Naive thymus-derived CD4-positive, alpha-beta T cell (primary cell): ENCODE data around the gene AIFM3. TPM values are rescaled to one million over a fixed set of nuclear protein-coding genes. Genes with fewer than 3 reads are reported as not detected.

Source experiments
- ATAC-seq: fragments of 150-1000 bp; cut with Tn5 transposase; 2 replicates; pipeline ENCODE4 v1.10.0; 2021; ENCODE audit warnings: mild to moderate bottlenecking, moderate library complexity
- CTCF ChIA-PET: fragments of 350-600 bp; sonication (Branson Sonifier 250); formaldehyde crosslinking; loops from one replicate; lab custom pipeline; 2021; ENCODE audit warnings: antibody characterized with exemption; lab: Charles Lee
- POLR2A ChIA-PET: fragments of 350-600 bp; sonication (Branson Sonifier 250); formaldehyde crosslinking; loops from one replicate; lab custom pipeline; 2021; ENCODE audit warnings: antibody characterized with exemption, inconsistent platforms; lab: Charles Lee
- DNase-seq, 9 donors: peaks; one replicate each; pipeline versions ENCODE4 v3.0.0 to v3.0.0-alpha.2; 2020 to 2022; ENCODE audit warnings: mixed read lengths in 1 of 9
- H3K27ac ChIP-seq: one replicate; pipeline ENCODE4 v1.7.0; 2013; ENCODE audit warnings: mild to moderate bottlenecking, low read depth, low read length, moderate library complexity
- H3K27me3 ChIP-seq, 2 donors: one replicate each; pipeline ENCODE4 v1.7.0; 2013; ENCODE audit warnings: low read length in 2 of 2, mild to moderate bottlenecking in 2 of 2, moderate library complexity in 2 of 2; ENCODE audit not compliant: control insufficient read depth in 2 of 2, insufficient read depth in 2 of 2
- H3K36me3 ChIP-seq, 3 experiments: 1 replicate in 2 of 3; 2 replicates in 1 of 3; pipeline ENCODE4 v1.7.0; 2013; ENCODE audit warnings: low read length in 3 of 3, mild to moderate bottlenecking in 3 of 3, moderate library complexity in 1 of 3; ENCODE audit not compliant: insufficient read depth in 3 of 3, control insufficient read depth in 2 of 3
- H3K4me1 ChIP-seq, 2 donors: one replicate each; pipeline ENCODE4 v1.7.0; 2013; ENCODE audit warnings: low read length in 2 of 2, mild to moderate bottlenecking in 2 of 2, moderate library complexity in 1 of 2; ENCODE audit not compliant: control insufficient read depth in 2 of 2, insufficient read depth in 2 of 2
- H3K4me3 ChIP-seq: 2 replicates; pipeline ENCODE4 v1.7.0; 2013; ENCODE audit warnings: mild to moderate bottlenecking, low read length
- H3K9me3 ChIP-seq, 3 experiments: 1 replicate in 2 of 3; 2 replicates in 1 of 3; pipeline ENCODE4 v1.7.0; 2013; ENCODE audit warnings: low read length in 3 of 3; ENCODE audit not compliant: control insufficient read depth in 2 of 3
- H3K27ac Mint-ChIP-seq, 9 donors: one replicate each; pipeline ENCODE4 v1.8.0; 2020 to 2022; ENCODE audit warnings: mixed read lengths in 9 of 9, mild to moderate bottlenecking in 8 of 9, moderate library complexity in 5 of 9, inconsistent platforms in 2 of 9
- H3K27me3 Mint-ChIP-seq, 5 donors: one replicate each; pipeline ENCODE4 v1.8.0; 2021 to 2022; ENCODE audit warnings: mixed read lengths in 5 of 5, mild to moderate bottlenecking in 1 of 5
- H3K36me3 Mint-ChIP-seq, 5 donors: one replicate each; pipeline ENCODE4 v1.8.0; 2020 to 2022; ENCODE audit warnings: mixed read lengths in 5 of 5, mild to moderate bottlenecking in 3 of 5, inconsistent platforms in 1 of 5
- H3K4me1 Mint-ChIP-seq, 7 donors: one replicate each; pipeline ENCODE4 v1.8.0; 2020 to 2022; ENCODE audit warnings: mixed read lengths in 7 of 7, mild to moderate bottlenecking in 3 of 7, inconsistent platforms in 1 of 7
- H3K4me3 Mint-ChIP-seq, 10 donors: one replicate each; pipeline ENCODE4 v1.8.0; 2020 to 2022; ENCODE audit warnings: mild to moderate bottlenecking in 10 of 10, mixed read lengths in 10 of 10, moderate library complexity in 6 of 10, inconsistent platforms in 2 of 10
- H3K9me3 Mint-ChIP-seq, 11 donors: one replicate each; pipeline ENCODE4 v1.8.0; 2020 to 2022; ENCODE audit warnings: mixed read lengths in 11 of 11, mild to moderate bottlenecking in 4 of 11, inconsistent platforms in 1 of 11, moderate library complexity in 1 of 11
- intact Hi-C, 2 donors: fragments of 100-400 bp; cut with micrococcal nuclease; formaldehyde crosslinking; loops; one replicate each; pipeline ENCODE4 v1.15.1; 2023
- polyA plus RNA-seq, 2 donors: library from polyadenylated mRNA; unstranded; fragments of 300-500 nt; fragmentation: Illumina TruSeq; gene quantifications; one replicate each; pipeline ENCODE4 v1.2.3, GENCODE V29; 2021
- total RNA-seq, 6 experiments: library from RNA in 5 of 6; stranded (reverse) in 5 of 6; gene quantifications; 1 replicate in 5 of 6; 2 replicates in 1 of 6; pipeline ENCODE4 v1.2.3 and lab custom pipeline; 2021 to 2026

The AIFM3 gene
- total and polyA plus RNA-seq, 7 experiments from 2014 or later, result 0.17 to 9.0 (median 0.97) TPM

- Mint-ChIP-seq H3K9me3 (peaks cover 0 to 5% (median 0%) of the 10 kb centered on the region in 11 donors), H3K27ac (no peak overlapping the region), H3K4me3 (no peak overlapping the region), H3K36me3 (no peaks in the 10 kb centered on the region), H3K27me3 (no peaks in the 10 kb centered on the region), H3K4me1 (peaks cover 0 to 2% (median under 1%) of the 10 kb centered on the region in 7 donors)
- no peak overlapping the region for H3K4me3 ChIP-seq
- no peaks in the 10 kb centered on the region for H3K4me1 ChIP-seq
- no peaks in the 10 kb centered on the region for H3K27me3 ChIP-seq
- DNase-seq, result no peak
- H3K27ac ChIP-seq, result no peak overlapping the region
- intact Hi-C loops, result no loop called here
- ChIA-PET POLR2A (interaction anchor here (1.3 kb wide), 1 partner anchor 8 kb away, joined by 4 read pairs; the partner anchor contains the start of gene LZTR1), CTCF (interaction anchor here (1.2 kb wide), 1 partner anchor 152 kb away, joined by 3 read pairs; no protein-coding TSS in a partner anchor)
- no peak for ATAC-seq
- no peaks in the 10 kb centered on the region for H3K36me3 ChIP-seq
- H3K9me3 ChIP-seq, result peaks cover 0 to 5% (median 0%) of the 10 kb centered on the region in 3 experiments
Observed at GRCh38 chr22:20973634-20974286, 6.7 kb downstream of the AIFM3 start.

- peaks cover 0 to 8% (median 0%) of the 10 kb centered on the region in 11 donors for H3K9me3 Mint-ChIP-seq
Observed at GRCh38 chr22:20974336-20974955, 7.4 kb downstream of the AIFM3 start.

GRCh38 chr22:20975541-20976290 lies 8.7 kb downstream of the AIFM3 start:
- no peak overlapping the region for H3K4me3 Mint-ChIP-seq
- no peaks in the 10 kb centered on the region for H3K36me3 ChIP-seq
- ATAC-seq, result no peak
- no peak overlapping the region for H3K27ac Mint-ChIP-seq
- H3K4me1 Mint-ChIP-seq, result peaks cover 9 to 20% (median 15%) of the 10 kb centered on the region in 7 donors
- intact Hi-C loops, result no loop called here
- CTCF ChIA-PET, result no interaction called here
- H3K9me3 Mint-ChIP-seq, result peaks cover 0 to 8% (median 0%) of the 10 kb centered on the region in 11 donors
- peaks cover 0 to 3% (median 0%) of the 10 kb centered on the region in 5 donors for H3K36me3 Mint-ChIP-seq
- no peak overlapping the region for H3K4me3 ChIP-seq
- H3K4me1 ChIP-seq, result peaks cover 0 to 10% of the 10 kb centered on the region in 2 donors
- no peak for DNase-seq
- POLR2A ChIA-PET, result no interaction called here
- no peaks in the 10 kb centered on the region for H3K27me3 ChIP-seq
- H3K27ac ChIP-seq, result no peak overlapping the region
- H3K9me3 ChIP-seq, result peaks cover 0 to 8% (median 0%) of the 10 kb centered on the region in 3 experiments
- H3K27me3 Mint-ChIP-seq, result no peaks in the 10 kb centered on the region

More at GRCh38 chr22:20974336-20974955, 7.4 kb downstream of the AIFM3 start:
- Mint-ChIP-seq H3K36me3 (peaks cover 0 to 3% (median 0%) of the 10 kb centered on the region in 5 donors), H3K4me3 (no peak overlapping the region), H3K4me1 (peaks cover 3 to 9% (median 7%) of the 10 kb centered on the region in 7 donors), H3K27ac (no peak overlapping the region), H3K27me3 (no peaks in the 10 kb centered on the region)
- Histone ChIP-seq H3K4me1 (peaks cover 0 to under 1% of the 10 kb centered on the region in 2 donors), H3K4me3 (no peak overlapping the region), H3K36me3 (no peaks in the 10 kb centered on the region), H3K9me3 (peaks cover 0 to 8% (median 0%) of the 10 kb centered on the region in 3 experiments), H3K27ac (no peak overlapping the region), H3K27me3 (no peaks in the 10 kb centered on the region)
- no peak for ATAC-seq
- DNase-seq, result no peak
- CTCF ChIA-PET, result interaction anchor here (1.2 kb wide), 1 partner anchor 152 kb away, joined by 3 read pairs; no protein-coding TSS in a partner anchor
- POLR2A ChIA-PET, result no interaction called here
- intact Hi-C loops, result no loop called here

- Histone ChIP-seq H3K4me1 (peaks cover 5 to 17% of the 10 kb centered on the region in 2 donors), H3K4me3 (no peak overlapping the region), H3K27ac (no peak overlapping the region), H3K9me3 (peaks cover 0 to 8% (median 0%) of the 10 kb centered on the region in 3 experiments), H3K27me3 (no peaks in the 10 kb centered on the region), H3K36me3 (no peaks in the 10 kb centered on the region)
- ATAC-seq (no peak), DNase-seq (no peak)
- CTCF ChIA-PET, result interaction anchor here (0.6 kb wide), 1 partner anchor 14 kb away, joined by 5 read pairs; no protein-coding TSS in a partner anchor
- Mint-ChIP-seq H3K4me1 (peaks cover 13 to 27% (median 22%) of the 10 kb centered on the region in 7 donors), H3K27ac (no peak overlapping the region), H3K9me3 (peaks cover 0 to 8% (median 0%) of the 10 kb centered on the region in 11 donors), H3K36me3 (peaks cover 0 to 3% (median 0%) of the 10 kb centered on the region in 5 donors), H3K27me3 (no peaks in the 10 kb centered on the region), H3K4me3 (no peak overlapping the region)
- intact Hi-C loops, result no loop called here
- POLR2A ChIA-PET, result no interaction called here
Observed at GRCh38 chr22:20976291-20976877, 9.3 kb downstream of the AIFM3 start.

GRCh38 chr22:20977019-20977418 lies 10.0 kb downstream of the AIFM3 start:
- no peak overlapping the region for H3K4me3 Mint-ChIP-seq
- peaks cover 0 to 8% (median 0%) of the 10 kb centered on the region in 3 experiments for H3K9me3 ChIP-seq
- H3K4me3 ChIP-seq, result no peak overlapping the region
- no peak overlapping the region for H3K27ac ChIP-seq
- ChIA-PET POLR2A (no interaction called here), CTCF (interaction anchor here (0.6 kb wide), 1 partner anchor 15 kb away, joined by 5 read pairs; no protein-coding TSS in a partner anchor)
- ATAC-seq (no peak), DNase-seq (no peak)
- H3K4me1 Mint-ChIP-seq, result peaks cover 15 to 29% (median 22%) of the 10 kb centered on the region in 7 donors
- peaks cover 0 to 2% (median 0%) of the 10 kb centered on the region in 3 experiments for H3K36me3 ChIP-seq
- peaks cover 0 to 3% (median 0%) of the 10 kb centered on the region in 5 donors for H3K36me3 Mint-ChIP-seq
- peaks cover 0 to 8% (median 0%) of the 10 kb centered on the region in 11 donors for H3K9me3 Mint-ChIP-seq
- H3K4me1 ChIP-seq, result peaks cover 7 to 22% of the 10 kb centered on the region in 2 donors
- intact Hi-C loops, result no loop called here
- H3K27me3 Mint-ChIP-seq, result no peaks in the 10 kb centered on the region
- no peak overlapping the region for H3K27ac Mint-ChIP-seq
- no peaks in the 10 kb centered on the region for H3K27me3 ChIP-seq
